ENCODE measurements around the gene SELENOS.

Gene SELENOS, protein sequence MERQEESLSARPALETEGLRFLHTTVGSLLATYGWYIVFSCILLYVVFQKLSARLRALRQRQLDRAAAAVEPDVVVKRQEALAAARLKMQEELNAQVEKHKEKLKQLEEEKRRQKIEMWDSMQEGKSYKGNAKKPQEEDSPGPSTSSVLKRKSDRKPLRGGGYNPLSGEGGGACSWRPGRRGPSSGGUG

GRCh38 chr15:101277038-101277822, at the start of gene SELENOS:
TSS of gene SELENOS (minus strand) at chr15:101277485. CDS start at chr15:101277417, 68 bp downstream.
- peak within 1 kb of the TSS; percentile 83 for H3K9ac ChIP-seq (ENCODE audit: low read depth, low read length)
- peaks cover 30% of the 10 kb centered on the region for H3K36me3 ChIP-seq (ENCODE audit: control insufficient read depth, insufficient read depth, low read length)

DNA sequence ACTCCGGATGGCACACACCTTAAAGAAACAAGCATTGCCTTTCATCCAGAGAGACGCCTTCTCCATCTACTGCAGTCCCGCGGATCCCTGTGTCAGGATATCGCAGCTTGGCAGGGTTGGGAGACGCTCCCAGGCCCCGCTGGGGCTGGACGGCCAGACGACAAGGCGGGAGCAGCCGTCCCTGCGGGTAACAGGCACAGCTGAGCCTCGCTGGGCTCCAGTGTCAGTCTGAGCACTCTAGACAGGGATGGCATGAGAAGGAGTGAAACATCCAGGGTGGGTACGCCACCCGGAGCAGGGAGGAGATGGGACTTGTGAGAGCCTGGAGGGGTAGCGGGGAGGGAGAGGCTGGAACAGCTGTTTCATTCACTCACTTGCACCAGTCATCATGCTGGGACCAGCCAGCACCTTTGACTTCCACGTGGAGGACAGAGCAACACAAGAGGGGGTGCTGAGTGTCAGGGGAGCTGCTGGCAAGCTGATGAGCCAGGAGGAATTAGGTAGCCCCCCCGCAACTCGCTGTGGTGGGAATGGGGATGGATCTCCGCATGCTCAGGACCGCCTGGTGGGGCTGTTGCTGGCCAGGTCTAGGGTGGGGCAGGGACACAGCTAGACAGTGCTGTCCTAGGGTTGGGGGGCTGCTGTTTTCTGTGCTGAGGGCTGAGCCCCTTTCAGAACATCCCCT, 49.3 kb upstream of the SELENOS start:
- no peak overlapping the region for H3K9ac ChIP-seq (ENCODE audit: low read depth, low read length)
- no peaks in the 10 kb centered on the region for H3K9me3 ChIP-seq (ENCODE audit: control insufficient read depth, insufficient read depth, low read length)
- no peaks in the 10 kb centered on the region for H3K4me1 ChIP-seq (ENCODE audit: control insufficient read depth, insufficient read depth, low read length)
- H3K27me3 ChIP-seq (ENCODE audit: control insufficient read depth, insufficient read depth, low read length): no peaks in the 10 kb centered on the region
- H3K36me3 ChIP-seq (ENCODE audit: control insufficient read depth, insufficient read depth, low read length): no peaks in the 10 kb centered on the region
- no peak overlapping the region for H3K4me3 ChIP-seq (ENCODE audit: low read depth, low read length)

More at GRCh38 chr15:101277038-101277822, at the start of gene SELENOS:
- Histone ChIP-seq H3K4me1 (ENCODE audit: control insufficient read depth, insufficient read depth, low read length) (peaks cover 4% of the 10 kb centered on the region), H3K4me3 (ENCODE audit: low read depth, low read length) (peak within 1 kb of the TSS; percentile 95), H3K9me3 (ENCODE audit: control insufficient read depth, insufficient read depth, low read length) (no peaks in the 10 kb centered on the region), H3K27me3 (ENCODE audit: control insufficient read depth, insufficient read depth, low read length) (no peaks in the 10 kb centered on the region)

- Histone ChIP-seq H3K4me1 (ENCODE audit: control insufficient read depth, insufficient read depth, low read length) (no peaks in the 10 kb centered on the region), H3K9me3 (ENCODE audit: control insufficient read depth, insufficient read depth, low read length) (no peaks in the 10 kb centered on the region), H3K4me3 (ENCODE audit: low read depth, low read length) (no peak overlapping the region), H3K9ac (ENCODE audit: low read depth, low read length) (no peak overlapping the region), H3K36me3 (ENCODE audit: control insufficient read depth, insufficient read depth, low read length) (no peaks in the 10 kb centered on the region), H3K27me3 (ENCODE audit: control insufficient read depth, insufficient read depth, low read length) (no peaks in the 10 kb centered on the region)
These were observed 48.7 kb upstream of the SELENOS start for GRCh38 chr15:101326026-101326315.

GRCh38 chr15:101325263-101326025, 48.2 kb upstream of the SELENOS start:
- Histone ChIP-seq H3K9me3 (ENCODE audit: control insufficient read depth, insufficient read depth, low read length) (no peaks in the 10 kb centered on the region), H3K9ac (ENCODE audit: low read depth, low read length) (no peak overlapping the region), H3K4me1 (ENCODE audit: control insufficient read depth, insufficient read depth, low read length) (no peaks in the 10 kb centered on the region), H3K4me3 (ENCODE audit: low read depth, low read length) (no peak overlapping the region), H3K27me3 (ENCODE audit: control insufficient read depth, insufficient read depth, low read length) (no peaks in the 10 kb centered on the region), H3K36me3 (ENCODE audit: control insufficient read depth, insufficient read depth, low read length) (no peaks in the 10 kb centered on the region)

DNA sequence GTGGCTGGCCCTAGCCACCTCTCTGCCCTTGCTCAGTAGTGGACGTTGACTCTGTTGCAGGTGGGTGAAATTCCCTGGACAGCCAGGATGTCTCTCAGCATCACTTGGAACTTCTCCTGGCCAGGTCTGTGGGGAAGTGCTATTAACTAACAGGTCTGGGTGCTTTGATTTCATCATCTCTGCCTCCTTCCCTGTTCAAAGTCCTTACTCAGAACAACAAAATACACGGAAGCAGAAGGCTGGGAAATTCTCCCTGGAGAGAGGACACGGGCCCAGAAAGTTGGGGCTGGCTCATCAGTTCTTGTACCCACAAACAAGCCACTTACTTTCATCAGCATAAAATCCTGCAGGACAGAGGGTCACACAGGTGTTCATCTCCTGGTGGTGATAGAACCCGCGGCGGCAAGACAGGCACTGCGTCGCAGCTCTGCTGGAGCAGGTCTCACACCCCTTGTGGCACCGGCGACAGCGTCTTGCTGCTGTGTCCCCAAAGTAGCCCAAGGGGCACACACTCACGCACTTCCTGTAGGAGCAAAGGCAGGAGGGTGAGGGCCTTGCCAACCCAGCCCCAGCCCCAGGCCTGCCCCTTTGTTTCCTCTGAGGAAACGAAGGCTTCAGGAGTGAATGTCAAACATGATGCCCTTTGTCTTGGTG, 47.4 kb upstream of the SELENOS start:
- H3K4me1 ChIP-seq (ENCODE audit: control insufficient read depth, insufficient read depth, low read length): no peaks in the 10 kb centered on the region
- no peaks in the 10 kb centered on the region for H3K36me3 ChIP-seq (ENCODE audit: control insufficient read depth, insufficient read depth, low read length)
- no peaks in the 10 kb centered on the region for H3K9me3 ChIP-seq (ENCODE audit: control insufficient read depth, insufficient read depth, low read length)
- no peak overlapping the region for H3K4me3 ChIP-seq (ENCODE audit: low read depth, low read length)
- H3K9ac ChIP-seq (ENCODE audit: low read depth, low read length): no peak overlapping the region
- H3K27me3 ChIP-seq (ENCODE audit: control insufficient read depth, insufficient read depth, low read length): no peaks in the 10 kb centered on the region

DNA sequence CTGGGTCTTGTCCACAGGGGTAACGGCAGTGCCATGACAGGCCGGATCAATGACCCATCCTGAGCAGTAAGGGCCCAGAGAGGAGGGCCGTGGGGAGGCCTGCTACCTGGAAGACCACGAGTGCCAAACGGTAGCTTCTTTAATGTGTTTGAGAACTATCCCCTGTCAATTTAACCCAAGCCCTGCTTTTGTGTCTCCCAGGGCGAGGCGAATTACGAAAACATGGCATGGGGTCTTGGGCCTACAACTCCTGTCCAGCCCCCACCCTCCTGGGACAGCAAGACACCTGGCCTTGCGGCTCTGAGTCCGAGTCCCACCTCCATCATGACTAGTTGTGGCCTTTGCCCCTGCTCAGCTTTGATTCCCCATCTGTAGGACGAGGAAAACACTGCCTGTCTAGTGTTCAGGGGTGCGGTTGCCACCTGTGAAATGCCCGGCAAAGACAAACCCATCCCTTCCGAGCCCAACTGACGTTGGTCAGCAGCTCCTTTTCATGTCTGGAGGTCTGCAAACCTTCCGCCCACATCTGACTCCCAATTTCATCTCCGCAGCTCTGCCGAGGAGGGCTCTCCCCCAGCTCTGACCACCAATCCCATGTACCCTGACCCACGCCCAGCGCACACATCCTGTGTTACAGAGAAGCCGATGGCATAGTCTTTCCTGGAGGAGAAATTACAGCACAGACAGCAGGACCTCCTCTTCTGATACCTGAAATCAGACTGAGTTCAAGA, 46.7 kb upstream of the SELENOS start:
- Histone ChIP-seq H3K9me3 (ENCODE audit: control insufficient read depth, insufficient read depth, low read length) (no peaks in the 10 kb centered on the region), H3K27me3 (ENCODE audit: control insufficient read depth, insufficient read depth, low read length) (no peaks in the 10 kb centered on the region)

GRCh38 chr15:101322854-101323477, 45.7 kb upstream of the SELENOS start:
- no peak overlapping the region for H3K9ac ChIP-seq (ENCODE audit: low read depth, low read length)
- no peaks in the 10 kb centered on the region for H3K4me1 ChIP-seq (ENCODE audit: control insufficient read depth, insufficient read depth, low read length)
- no peaks in the 10 kb centered on the region for H3K27me3 ChIP-seq (ENCODE audit: control insufficient read depth, insufficient read depth, low read length)

More for the DNA sequence above, 46.7 kb upstream of the SELENOS start:
- no peaks in the 10 kb centered on the region for H3K4me1 ChIP-seq (ENCODE audit: control insufficient read depth, insufficient read depth, low read length)
- no peak overlapping the region for H3K4me3 ChIP-seq (ENCODE audit: low read depth, low read length)
- H3K9ac ChIP-seq (ENCODE audit: low read depth, low read length): no peak overlapping the region
- no peaks in the 10 kb centered on the region for H3K36me3 ChIP-seq (ENCODE audit: control insufficient read depth, insufficient read depth, low read length)

GRCh38 chr15:101322016-101322695, 44.9 kb upstream of the SELENOS start:
- Histone ChIP-seq H3K27me3 (ENCODE audit: control insufficient read depth, insufficient read depth, low read length) (no peaks in the 10 kb centered on the region), H3K4me1 (ENCODE audit: control insufficient read depth, insufficient read depth, low read length) (no peaks in the 10 kb centered on the region), H3K36me3 (ENCODE audit: control insufficient read depth, insufficient read depth, low read length) (no peaks in the 10 kb centered on the region), H3K4me3 (ENCODE audit: low read depth, low read length) (no peak overlapping the region), H3K9ac (ENCODE audit: low read depth, low read length) (no peak overlapping the region), H3K9me3 (ENCODE audit: control insufficient read depth, insufficient read depth, low read length) (no peaks in the 10 kb centered on the region)

More at GRCh38 chr15:101322854-101323477, 45.7 kb upstream of the SELENOS start:
- Histone ChIP-seq H3K4me3 (ENCODE audit: low read depth, low read length) (no peak overlapping the region), H3K36me3 (ENCODE audit: control insufficient read depth, insufficient read depth, low read length) (no peaks in the 10 kb centered on the region), H3K9me3 (ENCODE audit: control insufficient read depth, insufficient read depth, low read length) (no peaks in the 10 kb centered on the region)

- Histone ChIP-seq H3K4me3 (ENCODE audit: low read depth, low read length) (no peak overlapping the region), H3K36me3 (ENCODE audit: control insufficient read depth, insufficient read depth, low read length) (no peaks in the 10 kb centered on the region), H3K4me1 (ENCODE audit: control insufficient read depth, insufficient read depth, low read length) (no peaks in the 10 kb centered on the region), H3K9me3 (ENCODE audit: control insufficient read depth, insufficient read depth, low read length) (no peaks in the 10 kb centered on the region), H3K9ac (ENCODE audit: low read depth, low read length) (no peak overlapping the region), H3K27me3 (ENCODE audit: control insufficient read depth, insufficient read depth, low read length) (no peaks in the 10 kb centered on the region)
These were observed 43.3 kb upstream of the SELENOS start for GRCh38 chr15:101320501-101321052.

- H3K9ac ChIP-seq (ENCODE audit: low read depth, low read length): no peak overlapping the region
- H3K4me3 ChIP-seq (ENCODE audit: low read depth, low read length): no peak overlapping the region
- no peaks in the 10 kb centered on the region for H3K4me1 ChIP-seq (ENCODE audit: control insufficient read depth, insufficient read depth, low read length)
- H3K9me3 ChIP-seq (ENCODE audit: control insufficient read depth, insufficient read depth, low read length): no peaks in the 10 kb centered on the region
- H3K36me3 ChIP-seq (ENCODE audit: control insufficient read depth, insufficient read depth, low read length): no peaks in the 10 kb centered on the region
- H3K27me3 ChIP-seq (ENCODE audit: control insufficient read depth, insufficient read depth, low read length): no peaks in the 10 kb centered on the region
These were observed 41.6 kb upstream of the SELENOS start for GRCh38 chr15:101318839-101319238.

All from iPS-15b (cell line).